Measurements from ENCODE around the gene C1QC.

The C1QC gene

GRCh38 chr1:22619798-22620197 is 23.6 kb upstream of the C1QC start:
- DNase-seq, result no peak

GRCh38 chr1:22621761-22622160 is 21.7 kb upstream of the C1QC start:
- no peak for DNase-seq

- DNase-seq, result no peak
These were observed 18.0 kb upstream of the C1QC start for GRCh38 chr1:22625262-22625925.

GRCh38 chr1:22626237-22627157 is 16.9 kb upstream of the C1QC start:
- DNase-seq, result no peak

GRCh38 chr1:22627331-22627730 is 16.1 kb upstream of the C1QC start:
- no peak for DNase-seq

- no peak for DNase-seq
These were observed 14.6 kb upstream of the C1QC start for GRCh38 chr1:22628698-22629444.

- DNase-seq, result no peak
These were observed 13.5 kb upstream of the C1QC start for GRCh38 chr1:22629886-22630285.

GRCh38 chr1:22633697-22634463 is 9.6 kb upstream of the C1QC start:
- no peak for DNase-seq

GRCh38 chr1:22635436-22635835 is 8.0 kb upstream of the C1QC start:
- DNase-seq, result no peak

GRCh38 chr1:22636353-22636752 is 7.1 kb upstream of the C1QC start, which contains the start of gene C1QA:
Gene C1QA (plus strand): TSS chr1:22636628. CDS start chr1:22637617, 989 bp downstream.
- no peak for DNase-seq

GRCh38 chr1:22636927-22637326 is 6.5 kb upstream of the C1QC start:
- no peak for DNase-seq

- DNase-seq, result no peak
These were observed 5.5 kb upstream of the C1QC start for GRCh38 chr1:22637907-22638445.

GRCh38 chr1:22638476-22639234 is 4.8 kb upstream of the C1QC start:
- DNase-seq, result no peak

GRCh38 chr1:22639286-22639685 is 4.1 kb upstream of the C1QC start:
- no peak for DNase-seq

- no peak for DNase-seq
These were observed 2.2 kb upstream of the C1QC start for GRCh38 chr1:22641247-22641646.

GRCh38 chr1:22641906-22642636 is 1.4 kb upstream of the C1QC start:
- peak; percentile 47 for DNase-seq

GRCh38 chr1:22643928-22644327 is 495 bp downstream of the C1QC start:
- DNase-seq, result no peak

- DNase-seq, result no peak
These were observed 2.5 kb downstream of the C1QC start for GRCh38 chr1:22645931-22646330.

- no peak for DNase-seq
These were observed 3.0 kb downstream of the C1QC start for GRCh38 chr1:22646384-22646783.

GRCh38 chr1:22650089-22650693 is 6.8 kb downstream of the C1QC start:
- DNase-seq, result no peak
